K562 (cell line): ENCODE results near the gene CEP85L. TPM values are rescaled to one million over a fixed set of nuclear protein-coding genes. Genes with fewer than 3 reads are reported as not detected.

Source experiments
- CHD1 ChIP-seq: fragments of 200-600 bp; sonication (generic); IDR thresholded peaks from one replicate; pipeline ENCODE4 v1.6.1; 2012; ENCODE audit warnings: mild to moderate bottlenecking, moderate library complexity, low read length, inconsistent platforms
- NFXL1 ChIP-seq: fragments of 450-650 bp; formaldehyde crosslinking; IDR thresholded peaks from 2 replicates; pipeline ENCODE4 v1.4.0; 2021; ENCODE audit warnings: mild to moderate bottlenecking
- NR2C1 ChIP-seq, 2 experiments: fragments of 450-650 bp; IDR thresholded peaks; 2 replicates each; pipeline ENCODE4 v1.6.1; 2017; ENCODE audit warnings: mild to moderate bottlenecking in 2 of 2, antibody characterized with exemption in 1 of 2, inconsistent platforms in 1 of 2, missing compliant biosample characterization in 1 of 2, missing genetic modification characterization in 1 of 2
- ZBTB17 ChIP-seq: fragments of 450-650 bp; formaldehyde crosslinking; IDR thresholded peaks from 2 replicates; pipeline ENCODE4 v1.4.0; 2020; ENCODE audit warnings: mild to moderate bottlenecking
- ZFP36 ChIP-seq: fragments of 150-350 bp; IDR thresholded peaks from 2 replicates; pipeline ENCODE4 v1.6.1; 2018; ENCODE audit warnings: low read length, low read depth; ENCODE audit not compliant: partially characterized antibody
- ZKSCAN1 ChIP-seq: fragments of 150-350 bp; IDR thresholded peaks from 2 replicates; pipeline ENCODE4 v1.6.1; 2016; ENCODE audit warnings: low read depth, low read length
- ZNF717 ChIP-seq: fragments of 250-450 bp; sonication (Bioruptor Pico); IDR thresholded peaks from 2 replicates; pipeline ENCODE4 v1.5.0; 2021
- polyA plus RNA-seq, 8 experiments: library from polyadenylated mRNA; depleted of rRNA in 4 of 8; stranded (reverse) in 5 of 8; unstranded in 3 of 8; fragments of >200 nt; fragmentation: Nextera tagmentation in 2 of 8; fragmentation: Illumina TruSeq in 1 of 8; extraction: Ambion mirVana in 2 of 8; extraction: Trizol in 1 of 8; gene quantifications; 2 replicates each; pipeline versions ENCODE4 v1.2.1 to v1.2.3, GENCODE V29; 2011 to 2014; ENCODE audit warnings: inconsistent platforms in 1 of 8, missing spikeins in 1 of 8
- total RNA-seq, 7 experiments: library from RNA; depleted of rRNA in 6 of 7; stranded (reverse); fragments of >200 nt in 6 of 7; fragmentation: Illumina TruSeq in 2 of 7; extraction: Trizol in 2 of 7; gene quantifications; 2 replicates each; pipeline versions ENCODE4 v1.2.1 to v1.2.3, GENCODE V29; 2011 to 2021; ENCODE audit warnings: low replicate concordance in 1 of 7
- TF ChIP-seq, protein P1 (sequence below), 2 experiments: fragments of 450-650 bp; IDR thresholded peaks; 2 replicates each; pipeline ENCODE4 v1.6.1; 2018; ENCODE audit warnings: mild to moderate bottlenecking in 2 of 2, low read depth in 1 of 2; ENCODE audit not compliant: partially characterized antibody in 2 of 2
- TF ChIP-seq, protein P2 (sequence below): sonication (generic); formaldehyde crosslinking; IDR thresholded peaks from 2 replicates; pipeline ENCODE4 v1.9.0; 2022; ENCODE audit warnings: mild to moderate bottlenecking, missing genetic modification reagents

CEP85L gene
- total and polyA plus RNA-seq, 9 of the 15 experiments (the other 6 are each of a cell fraction or from before 2014, with no cell fraction given), result 4.5 to 15.8 (median 8.3) TPM

DNA sequence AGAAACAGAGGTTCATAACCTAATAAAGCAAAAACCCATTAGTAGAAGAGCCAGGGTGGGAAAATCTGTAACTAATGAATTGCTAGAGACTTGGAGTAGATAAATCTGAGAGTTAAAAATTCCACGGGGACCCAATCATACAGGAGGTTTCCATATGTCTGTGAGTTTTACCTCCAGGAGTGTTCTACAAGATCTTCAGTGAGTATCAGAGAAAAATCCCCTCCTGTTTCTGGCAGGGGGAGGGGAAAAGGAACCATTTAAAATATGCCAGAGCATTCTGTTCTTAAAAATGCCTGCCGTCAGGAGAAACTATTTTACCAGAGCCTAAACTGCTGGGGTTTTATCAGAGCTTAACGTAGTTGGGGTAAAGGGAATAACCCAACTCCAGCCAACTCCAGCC lies 157.3 kb downstream of the CEP85L start (continued):
- TF ChIP-seq ZBTB17 (CRISPR knock-in tag) (no peak), NFXL1 (CRISPR knock-in tag) (no peak), CHD1 (no peak), ZFP36 (no peak), ZNF717 (CRISPR knock-in tag) (no peak), NR2C1 (IDR thresholded peaks at IDR 0.05) (no peak), NR2C1 (tag; IDR thresholded peaks at IDR 0.05) (no peak), ZKSCAN1 (no peak)
- TF ChIP-seq, protein P1, sequence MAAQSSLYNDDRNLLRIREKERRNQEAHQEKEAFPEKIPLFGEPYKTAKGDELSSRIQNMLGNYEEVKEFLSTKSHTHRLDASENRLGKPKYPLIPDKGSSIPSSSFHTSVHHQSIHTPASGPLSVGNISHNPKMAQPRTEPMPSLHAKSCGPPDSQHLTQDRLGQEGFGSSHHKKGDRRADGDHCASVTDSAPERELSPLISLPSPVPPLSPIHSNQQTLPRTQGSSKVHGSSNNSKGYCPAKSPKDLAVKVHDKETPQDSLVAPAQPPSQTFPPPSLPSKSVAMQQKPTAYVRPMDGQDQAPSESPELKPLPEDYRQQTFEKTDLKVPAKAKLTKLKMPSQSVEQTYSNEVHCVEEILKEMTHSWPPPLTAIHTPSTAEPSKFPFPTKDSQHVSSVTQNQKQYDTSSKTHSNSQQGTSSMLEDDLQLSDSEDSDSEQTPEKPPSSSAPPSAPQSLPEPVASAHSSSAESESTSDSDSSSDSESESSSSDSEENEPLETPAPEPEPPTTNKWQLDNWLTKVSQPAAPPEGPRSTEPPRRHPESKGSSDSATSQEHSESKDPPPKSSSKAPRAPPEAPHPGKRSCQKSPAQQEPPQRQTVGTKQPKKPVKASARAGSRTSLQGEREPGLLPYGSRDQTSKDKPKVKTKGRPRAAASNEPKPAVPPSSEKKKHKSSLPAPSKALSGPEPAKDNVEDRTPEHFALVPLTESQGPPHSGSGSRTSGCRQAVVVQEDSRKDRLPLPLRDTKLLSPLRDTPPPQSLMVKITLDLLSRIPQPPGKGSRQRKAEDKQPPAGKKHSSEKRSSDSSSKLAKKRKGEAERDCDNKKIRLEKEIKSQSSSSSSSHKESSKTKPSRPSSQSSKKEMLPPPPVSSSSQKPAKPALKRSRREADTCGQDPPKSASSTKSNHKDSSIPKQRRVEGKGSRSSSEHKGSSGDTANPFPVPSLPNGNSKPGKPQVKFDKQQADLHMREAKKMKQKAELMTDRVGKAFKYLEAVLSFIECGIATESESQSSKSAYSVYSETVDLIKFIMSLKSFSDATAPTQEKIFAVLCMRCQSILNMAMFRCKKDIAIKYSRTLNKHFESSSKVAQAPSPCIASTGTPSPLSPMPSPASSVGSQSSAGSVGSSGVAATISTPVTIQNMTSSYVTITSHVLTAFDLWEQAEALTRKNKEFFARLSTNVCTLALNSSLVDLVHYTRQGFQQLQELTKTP (IDR thresholded peaks at IDR 0.05; ENCODE audit: low read depth in 1 of 2, partially characterized antibody in 2 of 2), result no peak
- TF ChIP-seq, protein P2, sequence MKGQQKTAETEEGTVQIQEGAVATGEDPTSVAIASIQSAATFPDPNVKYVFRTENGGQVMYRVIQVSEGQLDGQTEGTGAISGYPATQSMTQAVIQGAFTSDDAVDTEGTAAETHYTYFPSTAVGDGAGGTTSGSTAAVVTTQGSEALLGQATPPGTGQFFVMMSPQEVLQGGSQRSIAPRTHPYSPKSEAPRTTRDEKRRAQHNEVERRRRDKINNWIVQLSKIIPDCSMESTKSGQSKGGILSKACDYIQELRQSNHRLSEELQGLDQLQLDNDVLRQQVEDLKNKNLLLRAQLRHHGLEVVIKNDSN (CRISPR knock-in tag), result no peak
- TF ChIP-seq, all 486 proteins: peak for 0
